B cell (primary cell): ENCODE results near the gene FURIN. TPM values are rescaled to one million over a fixed set of nuclear protein-coding genes. Genes with fewer than 3 reads are reported as not detected.

Experiments used
- ATAC-seq: fragments of 200-7000 bp; cut with Tn5 transposase; one replicate; pipeline ENCODE4 v1.10.0; 2021; ENCODE audit warnings: low read depth, mild to moderate bottlenecking, moderate number of reproducible peaks, moderate library complexity
- CTCF ChIA-PET: fragments of 350-600 bp; sonication (Branson Sonifier 250); formaldehyde crosslinking; loops from one replicate; lab custom pipeline; 2021; ENCODE audit warnings: antibody characterized with exemption, inconsistent platforms; lab: Charles Lee
- POLR2A ChIA-PET: fragments of 350-600 bp; sonication (Branson Sonifier 250); formaldehyde crosslinking; loops from one replicate; lab custom pipeline; 2021; ENCODE audit warnings: antibody characterized with exemption; lab: Charles Lee
- DNase-seq: peaks from one replicate; pipeline ENCODE4 v3.0.0; 2013
- H2AFZ ChIP-seq: 2 replicates; pipeline ENCODE4 v1.6.1; 2012; ENCODE audit warnings: mild to moderate bottlenecking, low read depth, low read length; ENCODE audit not compliant: insufficient read depth, poor library complexity, severe bottlenecking
- H3K27ac ChIP-seq, 2 donors: 1 replicate in 1 of 2; 2 replicates in 1 of 2; pipeline ENCODE4 v1.5.1; 2012 to 2013; ENCODE audit warnings: low read length in 2 of 2, mild to moderate bottlenecking in 2 of 2, moderate library complexity in 1 of 2
- H3K27me3 ChIP-seq, 4 experiments: fragments of 200-600 bp in 1 of 4; sonication (generic) in 1 of 4; replicated peaks in 1 of 4; 1 replicate in 2 of 4; 2 replicates in 2 of 4; pipeline versions ENCODE4 v1.6.1 to v1.7.0; 2013 to 2016; ENCODE audit warnings: low read length in 3 of 4, mild to moderate bottlenecking in 2 of 4, mixed read lengths in 1 of 4, moderate library complexity in 1 of 4; ENCODE audit not compliant: insufficient read depth in 4 of 4, control insufficient read depth in 3 of 4; ENCODE audit errors: control extremely low read depth in 1 of 4
- H3K36me3 ChIP-seq, 2 experiments: replicated peaks in 1 of 2; 1 replicate in 1 of 2; 2 replicates in 1 of 2; pipeline versions ENCODE4 v1.6.1 to v1.7.1; 2013; ENCODE audit warnings: low read length in 1 of 2; ENCODE audit not compliant: insufficient read depth in 2 of 2, control insufficient read depth in 1 of 2; ENCODE audit errors: control extremely low read depth in 1 of 2, extremely low read depth in 1 of 2
- H3K4me1 ChIP-seq, 2 donors: fragments of 200-600 bp in 1 of 2; sonication (generic) in 1 of 2; 1 replicate in 1 of 2; 2 replicates in 1 of 2; pipeline versions ENCODE4 v1.5.1 to v1.6.1; 2013 to 2017; ENCODE audit warnings: low read length in 2 of 2; ENCODE audit not compliant: control insufficient read depth in 2 of 2, insufficient read depth in 2 of 2
- H3K4me2 ChIP-seq: replicated peaks from 2 replicates; pipeline ENCODE3; 2012; ENCODE audit warnings: mild to moderate bottlenecking, low read depth, low read length; ENCODE audit not compliant: poor library complexity, severe bottlenecking
- H3K4me3 ChIP-seq, 5 experiments: fragments of 200-600 bp in 1 of 5; sonication (generic) in 1 of 5; 1 replicate in 3 of 5; 2 replicates in 2 of 5; pipeline versions ENCODE4 v1.5.1 to v1.7.0; 2011 to 2016; ENCODE audit warnings: low read length in 4 of 5, mild to moderate bottlenecking in 4 of 5, low read depth in 2 of 5, control low read depth in 1 of 5, moderate library complexity in 1 of 5; ENCODE audit not compliant: insufficient read depth in 1 of 5; ENCODE audit errors: control extremely low read depth in 1 of 5, extremely low read depth in 1 of 5
- H3K79me2 ChIP-seq: fragments of 200-600 bp; sonication (generic); one replicate; pipeline ENCODE4 v1.6.0; 2016; ENCODE audit warnings: low read length; ENCODE audit not compliant: control insufficient read depth, insufficient read depth
- H3K9ac ChIP-seq: fragments of 200-600 bp; sonication (generic); 2 replicates; pipeline ENCODE4 v1.6.1; 2017; ENCODE audit warnings: mild to moderate bottlenecking, low read length, moderate library complexity
- H3K9me3 ChIP-seq, 3 donors: one replicate each; pipeline versions ENCODE4 v1.6.1 to v1.7.1; 2013; ENCODE audit warnings: low read length in 2 of 3; ENCODE audit not compliant: control insufficient read depth in 2 of 3, insufficient read depth in 1 of 3; ENCODE audit errors: control extremely low read depth in 1 of 3
- H4K20me1 ChIP-seq: 2 replicates; pipeline ENCODE4 v1.6.0; 2012; ENCODE audit warnings: mild to moderate bottlenecking, low read length; ENCODE audit not compliant: insufficient read depth, control insufficient read depth, poor library complexity, severe bottlenecking
- H3K27ac Mint-ChIP-seq: one replicate; pipeline ENCODE4 v1.8.0; 2021; ENCODE audit warnings: mixed read lengths
- H3K27me3 Mint-ChIP-seq: one replicate; pipeline ENCODE4 v1.8.0; 2021; ENCODE audit warnings: mixed read lengths
- H3K4me1 Mint-ChIP-seq: one replicate; pipeline ENCODE4 v1.8.0; 2021; ENCODE audit warnings: mixed read lengths
- H3K4me3 Mint-ChIP-seq: one replicate; pipeline ENCODE4 v1.8.0; 2021; ENCODE audit warnings: mixed read lengths
- H3K9me3 Mint-ChIP-seq: one replicate; pipeline ENCODE4 v1.8.0; 2022; ENCODE audit warnings: mixed read lengths; ENCODE audit not compliant: insufficient read depth
- EZH2 ChIP-seq: IDR thresholded peaks from 2 replicates; pipeline ENCODE4 v1.6.1; 2012; ENCODE audit warnings: borderline replicate concordance, low read depth, mild to moderate bottlenecking, moderate library complexity, low read length; ENCODE audit not compliant: insufficient read depth, poor library complexity, severe bottlenecking
- WGBS: methylation state at CpG from one replicate; pipeline ENCODE4 v1.1.5; 2013; ENCODE audit warnings: missing lambda C conversion rate; ENCODE audit not compliant: insufficient coverage; 5-methylcytosine and 5-hydroxymethylcytosine counted together
- intact Hi-C: fragments of 100-400 bp; cut with micrococcal nuclease; formaldehyde crosslinking; loops from one replicate; pipeline ENCODE4 v1.10.0; 2022
- polyA plus RNA-seq: library from polyadenylated mRNA; depleted of rRNA; stranded (reverse); fragments of >200 nt; gene quantifications from 2 replicates; pipeline ENCODE4 v1.2.3, GENCODE V29; 2012
- total RNA-seq, 2 donors: library from RNA; stranded (reverse); fragments of 120-200 nt in 1 of 2; gene quantifications; 1 replicate in 1 of 2; 2 replicates in 1 of 2; pipeline versions ENCODE4 v1.2.3 to v1.2.4, GENCODE V29; 2013 to 2022
- TF ChIP-seq, protein P1 (sequence below): fragments of 200-600 bp; IDR thresholded peaks from one replicate; pipeline ENCODE4 v1.8.0; 2022; ENCODE audit warnings: antibody characterized with exemption, mild to moderate bottlenecking

The FURIN gene
- total and polyA plus RNA-seq, 2 donors (not counting 1 experiment from before 2014, with no cell fraction given), result 31.6 to 66.7 TPM

DNA sequence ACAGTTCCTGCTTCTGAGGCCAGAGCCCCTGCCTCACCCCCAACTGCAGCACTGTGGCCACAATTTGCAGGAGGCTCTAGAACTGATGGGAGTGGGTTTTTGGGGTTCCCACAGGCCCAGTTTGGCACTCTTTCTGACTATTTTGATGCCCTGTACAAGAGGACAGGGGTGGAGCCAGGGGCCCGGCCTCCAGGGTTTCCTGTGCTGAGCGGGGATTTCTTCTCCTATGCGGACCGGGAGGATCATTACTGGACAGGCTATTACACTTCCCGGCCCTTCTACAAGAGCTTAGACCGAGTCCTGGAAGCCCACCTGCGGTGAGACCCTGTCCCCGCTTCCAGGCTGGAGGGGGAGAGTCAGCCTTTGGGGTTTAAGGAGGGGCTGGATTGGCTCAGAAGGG is 41.6 kb downstream of the FURIN start:
- no peaks in the 10 kb centered on the region for H3K27me3 Mint-ChIP-seq

DNA sequence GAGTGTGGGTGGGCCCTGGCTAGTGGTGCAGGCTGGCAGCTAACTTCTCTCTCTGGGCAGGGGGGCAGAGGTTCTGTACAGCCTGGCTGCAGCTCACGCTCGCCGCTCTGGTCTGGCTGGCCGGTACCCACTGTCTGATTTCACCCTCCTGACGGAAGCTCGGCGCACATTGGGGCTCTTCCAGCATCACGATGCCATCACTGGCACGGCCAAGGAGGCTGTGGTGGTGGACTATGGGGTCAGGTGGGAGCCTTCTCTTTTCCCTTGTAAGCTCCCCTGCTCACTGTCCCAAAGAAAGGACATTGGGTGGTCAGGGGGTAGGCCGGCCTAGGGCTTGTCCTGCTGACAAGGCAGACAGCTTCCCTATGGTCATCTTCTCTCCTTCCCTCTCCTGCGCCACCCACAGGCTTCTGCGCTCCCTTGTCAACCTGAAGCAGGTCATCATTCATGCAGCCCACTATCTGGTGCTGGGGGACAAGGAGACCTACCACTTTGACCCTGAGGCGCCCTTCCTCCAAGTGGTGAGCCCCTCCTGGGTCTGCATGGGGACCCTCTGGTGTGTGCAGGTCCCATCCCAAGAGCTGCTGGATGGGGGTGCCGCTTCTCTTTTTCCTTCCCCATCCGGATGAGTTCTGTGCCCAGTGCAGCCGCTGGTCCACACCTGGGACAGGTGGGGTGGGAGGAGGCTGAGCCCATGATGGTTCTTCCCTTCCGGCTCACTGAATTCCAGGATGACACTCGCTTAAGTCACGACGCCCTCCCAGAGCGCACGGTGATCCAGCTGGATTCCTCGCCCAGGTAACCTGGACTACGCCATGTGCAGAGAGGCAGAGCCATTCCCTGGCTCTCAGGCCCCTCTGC is 42.3 kb downstream of the FURIN start:
- Histone ChIP-seq H3K27me3 (no peaks in the 10 kb centered on the region), H3K9ac (no peak overlapping the region), H3K4me3 (no peak overlapping the region), H2AFZ (no peak overlapping the region), H3K9me3 (no peaks in the 10 kb centered on the region), H4K20me1 (peaks cover 8% of the 10 kb centered on the region), H3K4me1 (peaks cover 0 to 8% of the 10 kb centered on the region in 2 donors), H3K27ac (no peak overlapping the region), H3K36me3 (peaks cover 0 to 85% of the 10 kb centered on the region in 2 experiments), H3K4me2 (no peak overlapping the region), H3K79me2 (no peaks in the 10 kb centered on the region)
- H3K4me3 Mint-ChIP-seq, result no peak overlapping the region
- no peak overlapping the region for H3K27ac Mint-ChIP-seq
- H3K4me1 Mint-ChIP-seq, result peaks cover 6% of the 10 kb centered on the region
- CTCF ChIA-PET, result no interaction called here
- POLR2A ChIA-PET, result no interaction called here
- no peaks in the 10 kb centered on the region for H3K9me3 Mint-ChIP-seq
- 98% methylated on average over 14 of the region's 24 CpGs for WGBS
- intact Hi-C loops, result no loop called here
- no peak for ATAC-seq
- TF ChIP-seq EZH2, result no peak
- TF ChIP-seq, protein P1, sequence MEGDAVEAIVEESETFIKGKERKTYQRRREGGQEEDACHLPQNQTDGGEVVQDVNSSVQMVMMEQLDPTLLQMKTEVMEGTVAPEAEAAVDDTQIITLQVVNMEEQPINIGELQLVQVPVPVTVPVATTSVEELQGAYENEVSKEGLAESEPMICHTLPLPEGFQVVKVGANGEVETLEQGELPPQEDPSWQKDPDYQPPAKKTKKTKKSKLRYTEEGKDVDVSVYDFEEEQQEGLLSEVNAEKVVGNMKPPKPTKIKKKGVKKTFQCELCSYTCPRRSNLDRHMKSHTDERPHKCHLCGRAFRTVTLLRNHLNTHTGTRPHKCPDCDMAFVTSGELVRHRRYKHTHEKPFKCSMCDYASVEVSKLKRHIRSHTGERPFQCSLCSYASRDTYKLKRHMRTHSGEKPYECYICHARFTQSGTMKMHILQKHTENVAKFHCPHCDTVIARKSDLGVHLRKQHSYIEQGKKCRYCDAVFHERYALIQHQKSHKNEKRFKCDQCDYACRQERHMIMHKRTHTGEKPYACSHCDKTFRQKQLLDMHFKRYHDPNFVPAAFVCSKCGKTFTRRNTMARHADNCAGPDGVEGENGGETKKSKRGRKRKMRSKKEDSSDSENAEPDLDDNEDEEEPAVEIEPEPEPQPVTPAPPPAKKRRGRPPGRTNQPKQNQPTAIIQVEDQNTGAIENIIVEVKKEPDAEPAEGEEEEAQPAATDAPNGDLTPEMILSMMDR, result no peak
- H3K27me3 Mint-ChIP-seq, result no peaks in the 10 kb centered on the region
- no peak for DNase-seq

More for the DNA sequence above, 41.6 kb downstream of the FURIN start:
- 97% methylated on average over 7 of the region's 8 CpGs for WGBS
- H3K9me3 Mint-ChIP-seq, result no peaks in the 10 kb centered on the region
- no peak overlapping the region for H2AFZ ChIP-seq
- TF ChIP-seq EZH2, result no peak
- TF ChIP-seq, protein P1, result no peak
- H3K9ac ChIP-seq, result no peak overlapping the region
- H3K27ac Mint-ChIP-seq, result no peak overlapping the region
- DNase-seq (no peak), ATAC-seq (no peak)
- intact Hi-C loops, result no loop called here
- H3K4me3 Mint-ChIP-seq, result no peak overlapping the region
- ChIA-PET CTCF (no interaction called here), POLR2A (no interaction called here)
- peaks cover 0 to 1% of the 10 kb centered on the region in 2 donors for H3K4me1 ChIP-seq
- peaks cover 1% of the 10 kb centered on the region for H3K4me1 Mint-ChIP-seq
- no peak overlapping the region for H3K4me3 ChIP-seq
- peaks cover 12% of the 10 kb centered on the region for H4K20me1 ChIP-seq
- H3K27ac ChIP-seq, result no peak overlapping the region
- H3K27me3 ChIP-seq, result no peaks in the 10 kb centered on the region
- H3K4me2 ChIP-seq, result no peak overlapping the region
- H3K9me3 ChIP-seq, result no peaks in the 10 kb centered on the region
- peaks cover 0 to 85% of the 10 kb centered on the region in 2 experiments for H3K36me3 ChIP-seq
- no peaks in the 10 kb centered on the region for H3K79me2 ChIP-seq
